ENCODE measurements around the gene TMEM117.
A peak's percentile ranks its signal among the peaks of the same experiment; 100 is the strongest.
"Not testable (repeated sequence)": the region's sequence is repeated elsewhere in the genome, so short reads cannot be mapped to it uniquely, and the experiment has no call there.

Gene TMEM117

GRCh38 chr12:43965899-43966298 is 130.0 kb downstream of the TMEM117 start:
- no peak for DNase-seq

GRCh38 chr12:43968736-43969135 is 132.9 kb downstream of the TMEM117 start:
- no peak for DNase-seq

GRCh38 chr12:43969882-43970281 is 134.0 kb downstream of the TMEM117 start:
- no peak for DNase-seq

GRCh38 chr12:43973385-43973784 is 137.5 kb downstream of the TMEM117 start:
- DNase-seq, result no peak

GRCh38 chr12:43973993-43974392 is 138.1 kb downstream of the TMEM117 start:
- DNase-seq, result no peak

GRCh38 chr12:43976027-43976426 is 140.1 kb downstream of the TMEM117 start:
- no peak for DNase-seq

- no peak for DNase-seq
These were observed 142.7 kb downstream of the TMEM117 start for GRCh38 chr12:43978556-43978955.

- DNase-seq, result no peak
These were observed 143.6 kb downstream of the TMEM117 start for GRCh38 chr12:43979450-43979849.

- DNase-seq, result no peak
These were observed 144.8 kb downstream of the TMEM117 start for GRCh38 chr12:43980627-43981191.

GRCh38 chr12:43981726-43982125 is 145.8 kb downstream of the TMEM117 start:
- no peak for DNase-seq

- DNase-seq, result no peak
These were observed 146.7 kb downstream of the TMEM117 start for GRCh38 chr12:43982544-43982943.

GRCh38 chr12:43988838-43989560 is 153.1 kb downstream of the TMEM117 start:
- DNase-seq, result no peak

GRCh38 chr12:43992856-43993255 is 157.0 kb downstream of the TMEM117 start:
- no peak for DNase-seq

GRCh38 chr12:44000309-44000952 is 164.6 kb downstream of the TMEM117 start:
- DNase-seq, result peak in 2 of 6 experiments; percentile 3

- DNase-seq, result no peak
These were observed 166.7 kb downstream of the TMEM117 start for GRCh38 chr12:44002607-44003006.

- no peak for DNase-seq
These were observed 167.8 kb downstream of the TMEM117 start for GRCh38 chr12:44003721-44004120.

GRCh38 chr12:44015333-44015941 is 179.6 kb downstream of the TMEM117 start:
- DNase-seq, result peak in 3 of 6 experiments; percentile 31 to 55 (median 50)

GRCh38 chr12:44017216-44017615 is 181.3 kb downstream of the TMEM117 start:
- DNase-seq, result no peak

GRCh38 chr12:44019118-44019517 is 183.2 kb downstream of the TMEM117 start:
- no peak for DNase-seq

GRCh38 chr12:44020555-44020954 is 184.7 kb downstream of the TMEM117 start:
- DNase-seq, result no peak

- DNase-seq, result no peak
These were observed 185.6 kb downstream of the TMEM117 start for GRCh38 chr12:44021471-44021971.

GRCh38 chr12:44025499-44025898 is 189.6 kb downstream of the TMEM117 start:
- no peak for DNase-seq

- DNase-seq, result no peak
These were observed 190.2 kb downstream of the TMEM117 start for GRCh38 chr12:44026046-44026445.

GRCh38 chr12:44026926-44027325 is 191.0 kb downstream of the TMEM117 start:
- DNase-seq, result not testable (repeated sequence)
